ENCODE data around the gene GARNL3.

GARNL3 gene

DNA sequence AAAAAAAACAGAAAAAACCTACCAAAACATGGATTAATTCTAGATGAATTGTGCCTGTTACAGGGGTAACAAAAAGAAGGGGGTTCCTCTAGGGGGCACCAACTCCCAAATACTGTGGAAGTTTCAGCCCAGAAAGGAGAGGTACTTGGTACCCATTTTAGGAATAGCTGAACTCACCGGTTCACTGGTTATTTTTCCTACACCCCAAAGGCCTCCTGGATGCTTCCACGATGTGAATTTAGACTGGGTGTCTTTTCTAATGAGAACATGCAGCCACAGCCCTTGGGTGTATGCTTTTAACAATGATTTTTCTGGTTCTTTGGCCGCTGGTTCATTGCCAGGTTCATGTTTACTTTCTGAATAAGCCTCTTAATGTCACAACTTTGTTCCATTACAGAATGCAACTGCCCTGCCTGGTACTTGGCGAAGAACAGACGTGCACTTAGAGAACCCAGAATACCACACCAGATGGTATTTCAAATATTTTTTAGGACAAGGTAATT lies 46.7 kb downstream of the GARNL3 start:
- DNase-seq (ENCODE audit: low read depth): peak; percentile 15

DNA sequence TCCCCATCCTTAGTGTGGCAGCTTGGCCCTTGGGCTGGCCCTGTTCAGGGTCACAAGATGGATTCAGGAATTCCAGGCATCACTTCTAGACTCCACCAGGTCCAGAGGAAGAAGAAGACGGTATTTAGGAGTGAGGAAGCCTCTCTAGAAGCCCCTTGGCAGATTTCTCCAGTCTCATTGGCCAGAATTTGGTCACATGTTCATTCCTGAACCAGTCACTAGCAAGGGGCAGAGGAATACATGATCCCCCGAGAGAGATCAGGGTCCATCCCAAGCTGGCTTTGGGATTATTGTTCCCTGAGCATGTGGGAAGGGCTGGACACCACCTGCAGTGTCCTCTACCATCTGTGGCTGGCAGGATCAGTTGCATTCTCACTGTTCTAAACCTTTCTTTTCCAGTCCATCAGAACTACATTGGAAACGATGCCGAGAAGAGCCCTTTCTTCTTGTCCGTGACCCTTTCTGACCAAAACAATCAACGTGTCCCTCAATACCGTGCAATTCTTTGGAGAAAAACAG lies 48.5 kb downstream of the GARNL3 start:
- DNase-seq (ENCODE audit: low read depth): no peak

GRCh38 chr9:127314911-127315310 lies 50.3 kb downstream of the GARNL3 start:
- no peak for DNase-seq (ENCODE audit: low read depth)

DNA sequence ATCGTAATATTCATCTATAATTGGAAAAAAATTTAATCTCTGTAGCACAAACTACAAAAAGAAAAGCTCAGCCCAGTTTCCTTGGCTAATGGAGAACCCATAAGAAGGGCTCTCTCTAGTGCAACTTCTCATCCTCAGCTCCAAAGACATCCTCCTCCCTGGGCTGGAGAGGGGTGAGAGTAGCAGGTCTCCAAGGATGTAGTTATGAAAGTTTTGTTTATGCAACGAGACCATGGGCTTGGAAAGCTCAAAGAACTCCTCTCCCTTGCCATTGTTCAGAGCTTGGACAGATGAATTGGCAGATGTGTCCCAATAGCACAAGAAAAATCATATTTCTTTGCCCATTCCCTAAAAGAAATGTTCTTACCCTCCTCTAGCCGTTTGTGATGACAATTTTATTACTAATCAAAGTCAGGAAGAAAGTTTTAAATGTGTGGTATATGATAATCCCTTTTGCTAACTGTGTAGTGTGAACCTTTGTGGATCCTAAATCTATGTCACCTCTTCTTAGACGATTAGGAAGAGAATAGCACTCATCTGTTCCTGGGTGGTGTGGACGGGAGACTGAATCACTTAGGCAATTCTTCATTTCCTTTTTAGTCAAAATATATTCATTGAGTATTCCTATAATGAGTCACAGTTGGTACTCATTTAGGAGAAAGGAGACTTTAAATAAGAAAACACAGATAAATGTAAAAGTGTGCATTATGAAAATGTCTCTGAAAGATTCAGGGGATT lies 52.2 kb downstream of the GARNL3 start:
- DNase-seq (ENCODE audit: low read depth): no peak

GRCh38 chr9:127318651-127319167 lies 54.1 kb downstream of the GARNL3 start:
- DNase-seq (ENCODE audit: low read depth): no peak

GRCh38 chr9:127319366-127320114 lies 55.0 kb downstream of the GARNL3 start:
- no peak for DNase-seq (ENCODE audit: low read depth)

DNA sequence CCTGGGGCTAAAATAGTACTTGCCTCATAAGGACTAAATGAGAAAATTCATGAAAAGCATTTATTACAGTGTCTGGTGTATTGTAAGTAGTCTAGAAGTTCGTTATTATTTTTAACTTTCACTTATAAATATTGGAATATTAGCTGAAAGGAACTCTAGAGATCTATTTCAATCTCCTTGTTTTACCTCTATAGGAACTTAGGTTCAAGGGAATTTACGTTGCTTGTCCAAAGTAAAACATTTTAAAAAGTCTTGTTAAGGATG lies 55.5 kb downstream of the GARNL3 start:
- no peak for DNase-seq (ENCODE audit: low read depth)

GRCh38 chr9:127323393-127323792 lies 58.8 kb downstream of the GARNL3 start:
- DNase-seq (ENCODE audit: low read depth): no peak

DNA sequence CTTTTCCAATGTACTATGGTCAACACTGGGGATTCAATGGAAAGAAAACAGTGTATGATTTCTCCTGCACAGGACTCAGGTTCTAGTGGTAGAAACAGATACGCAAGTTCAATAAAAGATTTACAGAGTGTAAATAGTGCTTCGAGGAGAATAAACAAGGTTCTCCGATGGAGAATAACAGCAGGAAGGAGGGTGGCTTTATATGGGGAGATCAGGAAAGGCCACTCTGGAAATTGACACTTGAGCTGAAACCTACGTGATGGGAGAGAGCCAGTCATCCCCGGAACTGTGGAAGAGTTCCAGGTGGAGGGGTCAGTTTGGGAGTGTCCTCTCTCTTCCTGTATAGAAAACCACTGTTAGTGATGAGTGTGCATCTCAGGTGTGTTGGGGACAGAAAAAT lies 65.9 kb downstream of the GARNL3 start:
- DNase-seq (ENCODE audit: low read depth): no peak

- no peak for DNase-seq (ENCODE audit: low read depth)
Measured at GRCh38 chr9:127333221-127334064, 68.9 kb downstream of the GARNL3 start.

DNA sequence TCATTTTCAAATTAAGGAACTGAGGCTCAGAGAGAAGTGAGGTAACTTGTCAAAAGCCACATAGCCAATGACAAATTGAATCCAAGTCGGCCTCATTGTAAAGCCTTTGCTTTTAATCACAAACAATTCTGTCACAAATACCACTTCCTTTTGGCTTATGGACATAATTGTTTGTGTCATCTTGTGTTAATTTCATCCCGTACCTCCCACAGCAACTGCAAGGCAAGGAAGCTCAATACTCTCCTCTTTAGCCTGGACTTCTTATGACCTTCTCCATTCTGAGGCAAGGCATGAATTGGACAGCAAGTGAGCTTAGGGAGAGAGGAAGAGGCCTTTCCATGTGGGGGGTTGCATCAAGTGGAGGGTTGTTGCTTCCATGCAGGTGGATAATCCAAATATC lies 70.2 kb downstream of the GARNL3 start:
- DNase-seq (ENCODE audit: low read depth): no peak

DNA sequence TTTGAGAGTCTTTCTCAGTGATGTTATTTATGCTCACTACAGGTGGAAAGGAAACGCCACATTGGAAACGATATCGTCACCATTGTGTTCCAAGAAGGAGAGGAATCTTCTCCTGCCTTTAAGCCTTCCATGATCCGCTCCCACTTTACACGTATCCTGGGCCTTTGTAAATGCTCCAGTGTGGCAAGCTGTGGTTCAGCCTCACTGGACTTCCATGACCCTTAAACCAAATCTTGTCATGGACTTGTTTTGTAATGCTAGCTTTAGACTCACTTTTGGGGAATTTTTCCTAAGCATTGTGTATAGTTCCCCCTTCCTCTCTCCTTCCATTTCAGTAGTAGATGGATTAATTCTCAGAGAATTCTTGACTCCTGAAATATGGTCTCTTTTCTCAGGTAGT lies 71.5 kb downstream of the GARNL3 start:
- DNase-seq (ENCODE audit: low read depth): no peak

- no peak for DNase-seq (ENCODE audit: low read depth)
Measured at GRCh38 chr9:127336506-127337352, 72.2 kb downstream of the GARNL3 start.

- no peak for DNase-seq (ENCODE audit: low read depth)
Measured at GRCh38 chr9:127340721-127341120, 76.1 kb downstream of the GARNL3 start.

GRCh38 chr9:127341152-127341551 lies 76.6 kb downstream of the GARNL3 start:
- DNase-seq (ENCODE audit: low read depth): no peak

GRCh38 chr9:127344368-127345000 lies 79.9 kb downstream of the GARNL3 start:
- no peak for DNase-seq (ENCODE audit: low read depth)

- DNase-seq (ENCODE audit: low read depth): no peak
Measured at GRCh38 chr9:127345566-127345965, 81.0 kb downstream of the GARNL3 start.

GRCh38 chr9:127346584-127346983 lies 82.0 kb downstream of the GARNL3 start:
- DNase-seq (ENCODE audit: low read depth): no peak

DNA sequence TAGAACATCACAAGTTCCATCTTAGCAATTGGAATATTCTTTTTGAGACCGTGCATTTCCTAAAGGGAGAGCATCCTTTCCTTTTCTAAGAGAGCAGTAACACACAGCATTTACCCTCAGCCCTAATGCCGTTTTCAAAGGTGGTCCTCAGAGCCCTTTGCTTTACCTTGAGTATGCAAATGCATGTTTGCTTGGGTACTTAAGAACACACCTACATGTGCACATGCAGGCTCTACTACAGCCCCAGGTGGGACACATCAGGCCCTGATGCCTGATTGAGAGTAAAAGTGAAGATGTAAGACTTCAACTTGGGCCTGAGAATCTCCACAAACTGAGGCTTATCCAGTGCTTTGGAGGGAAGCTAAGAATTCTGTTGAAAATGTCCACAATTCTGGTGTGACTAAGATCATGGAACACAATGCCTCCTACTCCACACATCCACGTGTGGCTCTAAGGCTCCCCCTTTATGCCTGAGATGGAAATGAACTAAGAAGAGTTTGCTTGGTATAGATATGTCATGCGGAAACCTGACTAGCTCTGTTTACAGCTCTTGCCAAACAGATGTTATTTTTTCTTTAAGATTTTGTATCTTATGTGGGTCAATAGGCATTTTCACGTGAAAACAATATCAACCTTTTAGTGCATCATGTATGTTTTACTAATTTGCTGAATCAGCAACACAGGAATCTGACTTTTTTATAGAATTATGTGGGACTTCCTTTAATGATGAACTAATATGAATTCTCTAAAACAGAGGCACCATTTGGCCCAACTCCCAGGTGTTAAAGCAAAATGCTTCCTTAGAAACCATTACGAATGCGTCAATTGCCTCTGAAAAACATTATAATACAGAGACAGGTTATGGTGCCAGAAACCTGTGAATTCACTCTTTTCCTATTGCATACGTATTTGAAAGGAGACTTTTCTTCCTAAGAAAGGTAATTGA lies 83.5 kb downstream of the GARNL3 start:
- no peak for DNase-seq (ENCODE audit: low read depth)
